ENCODE data around the gene CCHCR1. TPM values are rescaled to one million over a fixed set of nuclear protein-coding genes. Genes with fewer than 3 reads are reported as not detected.
"Not testable (repeated sequence)": the region's sequence is repeated elsewhere in the genome, so short reads cannot be mapped to it uniquely, and the experiment has no call there.

Gene CCHCR1
- total RNA-seq, 2 donors from 2014 or later, result 11.1 to 31.6 TPM

- DNase-seq (ENCODE audit: low spot score) (no peak), ATAC-seq (ENCODE audit: insufficient number of reproducible peaks, low FRiP score, low read depth) (no peak)
- TF ChIP-seq CTCF (IDR thresholded peaks at IDR 0.05), result no peak
- H3K36me3 ChIP-seq, result no peaks in the 10 kb centered on the region
- H3K4me1 ChIP-seq (ENCODE audit: control insufficient read depth in 1 of 2, low read depth in 2 of 2), result no peaks in the 10 kb centered on the region
- no peaks in the 10 kb centered on the region for H3K27me3 ChIP-seq (replicated peaks; ENCODE audit: insufficient read depth)
- H3K4me3 ChIP-seq, result no peak overlapping the region
- no peak overlapping the region for H3K27ac ChIP-seq
- H3K9me3 ChIP-seq, result no peaks in the 10 kb centered on the region
Measured at GRCh38 chr6:31187780-31188194, 30.2 kb upstream of the CCHCR1 start.

- H3K4me3 ChIP-seq, result peak overlapping the region; percentile 62
Measured at GRCh38 chr6:31186052-31186734, 28.6 kb upstream of the CCHCR1 start.

DNA sequence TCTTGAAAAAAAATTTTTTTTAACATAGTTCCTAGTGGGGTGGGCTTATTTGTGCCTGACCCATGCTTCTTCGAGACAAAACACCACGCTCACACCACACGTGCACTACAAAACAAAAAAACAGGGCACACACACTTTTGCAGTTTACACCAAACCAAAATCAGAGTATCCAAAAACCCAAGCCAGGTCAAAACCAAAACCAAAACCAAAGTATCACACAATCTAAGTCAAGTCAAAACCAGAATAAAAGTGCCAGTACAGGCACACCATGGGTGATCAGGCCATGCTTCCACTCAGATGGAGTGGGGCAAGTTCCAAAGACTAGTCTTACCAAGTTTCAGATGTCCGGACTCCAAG, 28.1 kb upstream of the CCHCR1 start:
- H3K9me3 ChIP-seq; H3K36me3 ChIP-seq; H3K4me1 ChIP-seq (ENCODE audit: control insufficient read depth in 1 of 2, low read depth in 2 of 2); ATAC-seq (ENCODE audit: insufficient number of reproducible peaks, low FRiP score, low read depth); DNase-seq (ENCODE audit: low spot score); H3K27me3 ChIP-seq (replicated peaks; ENCODE audit: insufficient read depth): not testable (repeated sequence)
- Histone ChIP-seq H3K4me3 (peak overlapping the region; percentile 62), H3K27ac (peak overlapping the region; percentile 68 to 82)

More at GRCh38 chr6:31186052-31186734, 28.6 kb upstream of the CCHCR1 start:
- no peaks in the 10 kb centered on the region for H3K27me3 ChIP-seq (replicated peaks; ENCODE audit: insufficient read depth)
- peak overlapping the region; percentile 68 to 82 for H3K27ac ChIP-seq
- no peaks in the 10 kb centered on the region for H3K9me3 ChIP-seq
- H3K36me3 ChIP-seq, result no peaks in the 10 kb centered on the region
- H3K4me1 ChIP-seq (ENCODE audit: control insufficient read depth in 1 of 2, low read depth in 2 of 2), result no peaks in the 10 kb centered on the region
- DNase-seq (ENCODE audit: low spot score) (no peak), ATAC-seq (ENCODE audit: insufficient number of reproducible peaks, low FRiP score, low read depth) (no peak)
- no peak for TF ChIP-seq CTCF (IDR thresholded peaks at IDR 0.05)

GRCh38 chr6:31183859-31184258, 26.3 kb upstream of the CCHCR1 start:
- ATAC-seq (ENCODE audit: insufficient number of reproducible peaks, low FRiP score, low read depth); H3K27ac ChIP-seq; H3K27me3 ChIP-seq (replicated peaks; ENCODE audit: insufficient read depth); H3K9me3 ChIP-seq; H3K36me3 ChIP-seq; DNase-seq (ENCODE audit: low spot score); H3K4me1 ChIP-seq (ENCODE audit: control insufficient read depth in 1 of 2, low read depth in 2 of 2); H3K4me3 ChIP-seq: not testable (repeated sequence)

GRCh38 chr6:31183287-31183686, 25.7 kb upstream of the CCHCR1 start:
- H3K27me3 ChIP-seq (replicated peaks; ENCODE audit: insufficient read depth); H3K9me3 ChIP-seq; H3K27ac ChIP-seq; H3K36me3 ChIP-seq; H3K4me1 ChIP-seq (ENCODE audit: control insufficient read depth in 1 of 2, low read depth in 2 of 2); DNase-seq (ENCODE audit: low spot score); ATAC-seq (ENCODE audit: insufficient number of reproducible peaks, low FRiP score, low read depth); H3K4me3 ChIP-seq: not testable (repeated sequence)

DNA sequence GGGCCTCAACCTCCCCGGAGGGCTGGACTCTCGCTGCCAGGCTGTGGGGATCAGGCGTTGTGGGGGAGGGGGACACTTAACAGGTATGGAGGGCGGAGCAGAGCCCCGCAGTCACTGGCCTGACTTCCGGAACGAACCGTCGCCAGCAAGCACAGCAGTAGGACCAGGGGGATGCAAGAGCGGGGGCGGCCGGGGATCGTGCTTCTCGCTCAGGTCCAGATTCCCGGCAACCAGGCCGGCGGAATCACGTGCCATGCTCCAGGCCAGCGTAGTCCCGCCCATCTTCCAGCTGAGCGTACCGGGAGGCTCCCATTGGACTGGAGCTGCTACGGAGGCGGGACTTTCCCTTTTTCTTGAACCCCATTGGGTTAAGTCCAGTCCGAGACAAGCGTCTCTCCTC, 22.9 kb upstream of the CCHCR1 start:
- H3K27ac ChIP-seq, result peak overlapping the region in 1 of 2 donors; percentile 38
- no peaks in the 10 kb centered on the region for H3K9me3 ChIP-seq
- DNase-seq (ENCODE audit: low spot score), result no peak
- peak; percentile 100 for ATAC-seq (ENCODE audit: insufficient number of reproducible peaks, low FRiP score, low read depth)
- no peaks in the 10 kb centered on the region for H3K27me3 ChIP-seq (replicated peaks; ENCODE audit: insufficient read depth)
- H3K4me3 ChIP-seq, result peak overlapping the region; percentile 72
- H3K36me3 ChIP-seq, result no peaks in the 10 kb centered on the region
- TF ChIP-seq CTCF (IDR thresholded peaks at IDR 0.05), result no peak
- H3K4me1 ChIP-seq (ENCODE audit: control insufficient read depth in 1 of 2, low read depth in 2 of 2), result peaks cover 0 to 2% of the 10 kb centered on the region in 2 donors

GRCh38 chr6:31179896-31180295, 22.3 kb upstream of the CCHCR1 start:
- Histone ChIP-seq H3K27ac (peak overlapping the region in 1 of 2 donors; percentile 38), H3K4me1 (ENCODE audit: control insufficient read depth in 1 of 2, low read depth in 2 of 2) (peaks cover 0 to 2% of the 10 kb centered on the region in 2 donors), H3K27me3 (replicated peaks; ENCODE audit: insufficient read depth) (no peaks in the 10 kb centered on the region), H3K4me3 (peak overlapping the region; percentile 72), H3K9me3 (no peaks in the 10 kb centered on the region), H3K36me3 (no peaks in the 10 kb centered on the region)
- DNase-seq (ENCODE audit: low spot score) (no peak), ATAC-seq (ENCODE audit: insufficient number of reproducible peaks, low FRiP score, low read depth) (no peak)
- TF ChIP-seq CTCF (IDR thresholded peaks at IDR 0.05), result no peak

Data from thoracic aorta (tissue), 2 donors.